Fibroblast of lung (primary cell): ENCODE measurements around the gene CELSR2. TPM values are rescaled to one million over a fixed set of nuclear protein-coding genes. Genes with fewer than 3 reads are reported as not detected.

Experiments
- DNase-seq, 2 donors: peaks; one replicate each; pipeline versions ENCODE4 v3.0.0 to v3.0.0-alpha.2; 2010; ENCODE audit warnings: low read depth in 2 of 2
- H2AFZ ChIP-seq: 2 replicates; pipeline ENCODE4 v1.5.1; 2012; ENCODE audit warnings: low read length, control low read depth, inconsistent platforms
- H3K27ac ChIP-seq: 2 replicates; pipeline ENCODE4 v1.5.1; 2011; ENCODE audit warnings: low read length, control low read depth; ENCODE audit not compliant: insufficient read depth
- H3K27me3 ChIP-seq: 2 replicates; pipeline ENCODE4 v1.5.1; 2011; ENCODE audit warnings: mild to moderate bottlenecking, low read length; ENCODE audit not compliant: control insufficient read depth, insufficient read depth
- H3K36me3 ChIP-seq: 2 replicates; pipeline ENCODE4 v1.5.1; 2011; ENCODE audit warnings: low read length; ENCODE audit not compliant: control insufficient read depth, insufficient read depth
- H3K4me1 ChIP-seq: 2 replicates; pipeline ENCODE4 v1.5.1; 2011; ENCODE audit warnings: low read length; ENCODE audit not compliant: control insufficient read depth, insufficient read depth; ENCODE audit errors: extremely low read depth
- H3K4me2 ChIP-seq: 2 replicates; pipeline ENCODE4 v1.5.1; 2011; ENCODE audit warnings: low read length, control low read depth; ENCODE audit not compliant: insufficient read depth; ENCODE audit errors: extremely low read depth
- H3K4me3 ChIP-seq, 4 experiments: fragments of 200-600 bp in 1 of 4; sonication (generic) in 1 of 4; replicated peaks in 1 of 4; 2 replicates each; pipeline ENCODE4 v1.5.1; 2011 to 2016; ENCODE audit warnings: low read length in 4 of 4, low read depth in 3 of 4, mild to moderate bottlenecking in 3 of 4, control low read depth in 2 of 4, inconsistent platforms in 1 of 4, mixed read lengths in 1 of 4; ENCODE audit not compliant: insufficient read depth in 1 of 4; ENCODE audit errors: control extremely low read depth in 1 of 4
- H3K79me2 ChIP-seq: 2 replicates; pipeline ENCODE4 v1.5.1; 2012; ENCODE audit warnings: mild to moderate bottlenecking, low read length, inconsistent platforms; ENCODE audit not compliant: control insufficient read depth, insufficient read depth
- H3K9ac ChIP-seq: 2 replicates; pipeline ENCODE4 v1.5.1; 2011; ENCODE audit warnings: mild to moderate bottlenecking, low read length, control low read depth; ENCODE audit not compliant: insufficient read depth
- H3K9me3 ChIP-seq: 2 replicates; pipeline ENCODE4 v1.5.1; 2012; ENCODE audit warnings: low read depth, low read length; ENCODE audit not compliant: control insufficient read depth, insufficient read depth
- H4K20me1 ChIP-seq: 2 replicates; pipeline ENCODE4 v1.5.1; 2011; ENCODE audit warnings: low read length; ENCODE audit not compliant: control insufficient read depth, insufficient read depth; ENCODE audit errors: extremely low read depth
- CTCF ChIP-seq, 2 donors: IDR thresholded peaks in 1 of 2; conservative IDR thresholded peaks in 1 of 2; 1 replicate in 1 of 2; 2 replicates in 1 of 2; pipeline ENCODE4 v1.5.1; 2011 to 2012; ENCODE audit warnings: low read length in 2 of 2, control low read depth in 1 of 2, inconsistent platforms in 1 of 2, low read depth in 1 of 2, mild to moderate bottlenecking in 1 of 2
- EZH2 ChIP-seq: IDR thresholded peaks from 2 replicates; pipeline ENCODE4 v1.5.1; 2012; ENCODE audit warnings: low read length, control low read depth, mild to moderate bottlenecking; ENCODE audit errors: missing control alignments
- polyA plus RNA-seq, 2 donors: library from polyadenylated mRNA; depleted of rRNA in 1 of 2; stranded (reverse) in 1 of 2; unstranded in 1 of 2; fragments of >200 nt; gene quantifications; 2 replicates each; pipeline ENCODE4 v1.2.1, GENCODE V29; 2011 to 2012; ENCODE audit warnings: missing spikeins in 1 of 2
- total RNA-seq: library from RNA; depleted of rRNA; stranded (reverse); fragments of >200 nt; gene quantifications from 2 replicates; pipeline ENCODE4 v1.2.1, GENCODE V29; 2014

CELSR2 gene
- total and polyA plus RNA-seq, 2 donors (not counting 1 experiment from before 2014, with no cell fraction given): 0.67 to 3.5 TPM

- H3K4me3 ChIP-seq: no peak overlapping the region
- H3K36me3 ChIP-seq: no peaks in the 10 kb centered on the region
- no peak overlapping the region for H3K9ac ChIP-seq
- H3K9me3 ChIP-seq: no peaks in the 10 kb centered on the region
- no peak for DNase-seq
- no peak for TF ChIP-seq EZH2
- TF ChIP-seq CTCF (conservative IDR thresholded peaks at IDR 0.05 in 1 of 2, IDR thresholded peaks at IDR 0.05 in 1 of 2; ENCODE audit: low read depth in 1 of 2, low read length in 2 of 2): no peak
- no peaks in the 10 kb centered on the region for H3K27me3 ChIP-seq
- H2AFZ ChIP-seq: no peak overlapping the region
- no peak overlapping the region for H3K27ac ChIP-seq
- H3K79me2 ChIP-seq: no peaks in the 10 kb centered on the region
- no peaks in the 10 kb centered on the region for H4K20me1 ChIP-seq
- no peak overlapping the region for H3K4me2 ChIP-seq
- no peaks in the 10 kb centered on the region for H3K4me1 ChIP-seq
These were observed 65.9 kb downstream of the CELSR2 start for GRCh38 chr1:109315288-109315687.

GRCh38 chr1:109316506-109316905 is 67.2 kb downstream of the CELSR2 start:
- no peaks in the 10 kb centered on the region for H3K9me3 ChIP-seq

GRCh38 chr1:109319114-109319513 is 69.8 kb downstream of the CELSR2 start:
- H4K20me1 ChIP-seq: no peaks in the 10 kb centered on the region
- no peak overlapping the region for H3K4me2 ChIP-seq
- no peaks in the 10 kb centered on the region for H3K9me3 ChIP-seq
- H3K9ac ChIP-seq: no peak overlapping the region
- no peak overlapping the region for H3K4me3 ChIP-seq
- no peak overlapping the region for H2AFZ ChIP-seq
- no peak for DNase-seq
- no peak overlapping the region for H3K27ac ChIP-seq
- no peak for TF ChIP-seq EZH2
- no peak for TF ChIP-seq CTCF (conservative IDR thresholded peaks at IDR 0.05 in 1 of 2, IDR thresholded peaks at IDR 0.05 in 1 of 2; ENCODE audit: low read depth in 1 of 2, low read length in 2 of 2)
- H3K36me3 ChIP-seq: peaks cover 1% of the 10 kb centered on the region
- no peaks in the 10 kb centered on the region for H3K4me1 ChIP-seq
- H3K79me2 ChIP-seq: no peaks in the 10 kb centered on the region
- no peaks in the 10 kb centered on the region for H3K27me3 ChIP-seq

More at GRCh38 chr1:109316506-109316905, 67.2 kb downstream of the CELSR2 start:
- no peak overlapping the region for H2AFZ ChIP-seq
- DNase-seq: no peak
- H3K79me2 ChIP-seq: no peaks in the 10 kb centered on the region
- TF ChIP-seq EZH2 (no peak), CTCF (conservative IDR thresholded peaks at IDR 0.05 in 1 of 2, IDR thresholded peaks at IDR 0.05 in 1 of 2; ENCODE audit: low read depth in 1 of 2, low read length in 2 of 2) (no peak)
- no peak overlapping the region for H3K27ac ChIP-seq
- H3K9ac ChIP-seq: no peak overlapping the region
- no peaks in the 10 kb centered on the region for H4K20me1 ChIP-seq
- no peak overlapping the region for H3K4me3 ChIP-seq
- H3K4me2 ChIP-seq: no peak overlapping the region
- H3K4me1 ChIP-seq: no peaks in the 10 kb centered on the region
- no peaks in the 10 kb centered on the region for H3K27me3 ChIP-seq
- no peaks in the 10 kb centered on the region for H3K36me3 ChIP-seq
